HepG2 (cell line): ENCODE measurements around the gene ADCY7. TPM values are rescaled to one million over a fixed set of nuclear protein-coding genes. Genes with fewer than 3 reads are reported as not detected.

Experiments used
- ATAC-seq: fragments of 200-7000 bp; cut with Tn5 transposase; 3 replicates; pipeline ENCODE4 v1.9.1; 2020; ENCODE audit warnings: mild to moderate bottlenecking, moderate library complexity
- BruUV-seq: library from RNA; stranded (reverse); fragments of 400-500 nt; replicated peaks from 2 replicates; lab custom pipeline; 2021; lab: Mats Ljungman, UMichigan
- CTCF ChIA-PET: fragments of 300-600 bp; formaldehyde crosslinking; extraction: SDS; loops from one replicate; lab custom pipeline; 2021; ENCODE audit warnings: low total read pairs, inconsistent platforms, low intra/inter-chr PET ratio; lab: Yijun Ruan, JAX
- POLR2A ChIA-PET: fragments of 350-600 bp; sonication (Branson Sonifier 250); formaldehyde crosslinking; loops from one replicate; lab custom pipeline; 2020; ENCODE audit warnings: antibody characterized with exemption, inconsistent platforms; lab: Yijun Ruan, JAX
- DNase-seq: peaks from one replicate; pipeline ENCODE4 v3.0.0-alpha.2; 2015; ENCODE audit warnings: low spot score
- FAIRE-seq: peaks from 3 replicates; lab custom pipeline; 2011; peaks lifted over from hg19 to GRCh38; lab: Jason Lieb, UNC
- H2AFZ ChIP-seq: one replicate; pipeline ENCODE4 v1.6.1; 2011; ENCODE audit warnings: low read length, inconsistent platforms
- H3K27ac ChIP-seq: fragments of 300-600 bp; 3 replicates; pipeline ENCODE4 v1.8.0; 2011; ENCODE audit warnings: mixed run types, mild to moderate bottlenecking, mixed read lengths, low read length, inconsistent platforms; ENCODE audit not compliant: insufficient read depth; ENCODE audit errors: extremely low read length
- H3K27me3 ChIP-seq, 2 experiments: fragments of 200-600 bp in 1 of 2; 2 replicates in 1 of 2; 3 replicates in 1 of 2; pipeline versions ENCODE4 v1.6.0 to v1.8.0; 2011; ENCODE audit warnings: low read length in 2 of 2, mild to moderate bottlenecking in 2 of 2, moderate library complexity in 2 of 2, inconsistent platforms in 1 of 2; ENCODE audit not compliant: insufficient read depth in 2 of 2, control insufficient read depth in 1 of 2
- H3K36me3 ChIP-seq, 2 experiments: fragments of 200-600 bp in 1 of 2; replicated peaks in 1 of 2; 2 replicates in 1 of 2; 3 replicates in 1 of 2; pipeline versions ENCODE4 v1.5.1 to v1.8.0; 2011; ENCODE audit warnings: low read length in 2 of 2, inconsistent platforms in 1 of 2; ENCODE audit not compliant: insufficient read depth in 2 of 2, control insufficient read depth in 1 of 2
- H3K4me1 ChIP-seq: 2 replicates; pipeline ENCODE4 v1.5.1; 2012; ENCODE audit warnings: low read length, inconsistent platforms; ENCODE audit not compliant: insufficient read depth
- H3K4me2 ChIP-seq: 2 replicates; pipeline ENCODE4 v1.6.0; 2011; ENCODE audit warnings: low read depth, low read length, inconsistent platforms
- H3K4me3 ChIP-seq, 3 experiments: fragments of 200-600 bp in 1 of 3; sonication (generic), shearing (Covaris generic) in 1 of 3; replicated peaks in 1 of 3; 2 replicates each; pipeline ENCODE4 v1.5.1; 2011 to 2016; ENCODE audit warnings: low read length in 3 of 3, inconsistent platforms in 2 of 3, low read depth in 2 of 3, mild to moderate bottlenecking in 2 of 3, control low read depth in 1 of 3, mixed read lengths in 1 of 3; ENCODE audit not compliant: insufficient read depth in 1 of 3
- H3K79me2 ChIP-seq: one replicate; pipeline ENCODE4 v1.6.1; 2011; ENCODE audit warnings: low read length, inconsistent platforms; ENCODE audit not compliant: insufficient read depth
- H3K9ac ChIP-seq: 2 replicates; pipeline ENCODE4 v1.6.0; 2011; ENCODE audit warnings: mild to moderate bottlenecking, low read depth, low read length, inconsistent platforms; ENCODE audit not compliant: insufficient read depth
- H3K9me3 ChIP-seq: 2 replicates; pipeline ENCODE4 v1.5.1; 2012; ENCODE audit warnings: mild to moderate bottlenecking, low read length
- H4K20me1 ChIP-seq: 2 replicates; pipeline ENCODE4 v1.6.0; 2011; ENCODE audit warnings: inconsistent platforms, mild to moderate bottlenecking, low read length, moderate library complexity; ENCODE audit not compliant: insufficient read depth
- MED8 ChIP-seq: sonication (generic); formaldehyde crosslinking; IDR thresholded peaks from 2 replicates; pipeline ENCODE4 v1.8.1; 2023; ENCODE audit warnings: mild to moderate bottlenecking, missing genetic modification reagents; ENCODE audit not compliant: insufficient replicate concordance
- MIER3 ChIP-seq: IDR thresholded peaks from 2 replicates; pipeline ENCODE4 v1.6.1; 2016; ENCODE audit warnings: missing compliant biosample characterization, borderline replicate concordance
- RELA ChIP-seq: sonication (generic); formaldehyde crosslinking; IDR thresholded peaks from 2 replicates; pipeline ENCODE4 v1.4.0; 2020; ENCODE audit warnings: missing genetic modification reagents
- ZC3H13 ChIP-seq: sonication (generic); formaldehyde crosslinking; IDR thresholded peaks from 2 replicates; pipeline ENCODE4 v1.8.1; 2023; ENCODE audit warnings: mild to moderate bottlenecking, missing genetic modification reagents, moderate library complexity
- ZNF879 ChIP-seq: sonication (generic); formaldehyde crosslinking; IDR thresholded peaks from 2 replicates; pipeline ENCODE4 v1.8.1; 2023; ENCODE audit warnings: missing genetic modification reagents
- WGBS: methylation state at CpG from one replicate; pipeline ENCODE4 v1.1.6; 2017; ENCODE audit warnings: low lambda C conversion rate; 5-methylcytosine and 5-hydroxymethylcytosine counted together
- in situ Hi-C: cut with HindIII; loops from 2 replicates; pipeline ENCODE4 v1.10.0; 2017; ENCODE audit warnings: low pct_unique_long_range_greater_than_20kb; ENCODE audit not compliant: extremely low pct_ligation_motif_present
- intact Hi-C: fragments of 100-400 bp; cut with micrococcal nuclease; formaldehyde crosslinking; loops from one replicate; pipeline ENCODE4 v1.10.0; 2022; ENCODE audit not compliant: unreplicated experiment
- polyA plus RNA-seq, 8 experiments: library from polyadenylated mRNA; depleted of rRNA in 3 of 8; stranded (reverse) in 7 of 8; unstranded in 1 of 8; fragments of >200 nt; fragmentation: Illumina TruSeq in 4 of 8; extraction: Trizol in 4 of 8; gene quantifications; 2 replicates each; pipeline versions ENCODE4 v1.2.1 to v1.2.3, GENCODE V29; 2011 to 2016; ENCODE audit warnings: low read depth in 4 of 8, missing spikeins in 1 of 8, mixed read lengths in 1 of 8; ENCODE audit not compliant: insufficient read depth in 1 of 8
- total RNA-seq, 5 experiments: library from RNA; depleted of rRNA; stranded (reverse); fragments of >200 nt; fragmentation: Illumina TruSeq; extraction: Trizol; gene quantifications; 2 replicates each; pipeline ENCODE4 v1.2.3, GENCODE V29; 2016; ENCODE audit warnings: low read depth in 1 of 5
- TF ChIP-seq, protein P1 (sequence below): sonication (generic); formaldehyde crosslinking; IDR thresholded peaks from 2 replicates; pipeline ENCODE4 v1.4.0; 2020; ENCODE audit warnings: low read depth, mild to moderate bottlenecking, missing genetic modification reagents
- TF ChIP-seq, protein P2 (sequence below): sonication (generic); formaldehyde crosslinking; IDR thresholded peaks from 2 replicates; pipeline ENCODE4 v1.5.0; 2020; ENCODE audit warnings: missing genetic modification reagents

The ADCY7 gene
- total and polyA plus RNA-seq, 2 of the 13 experiments (the other 11 are each of a cell fraction or from before 2014, with no cell fraction given) = 2.2 to 4.3 TPM

DNA sequence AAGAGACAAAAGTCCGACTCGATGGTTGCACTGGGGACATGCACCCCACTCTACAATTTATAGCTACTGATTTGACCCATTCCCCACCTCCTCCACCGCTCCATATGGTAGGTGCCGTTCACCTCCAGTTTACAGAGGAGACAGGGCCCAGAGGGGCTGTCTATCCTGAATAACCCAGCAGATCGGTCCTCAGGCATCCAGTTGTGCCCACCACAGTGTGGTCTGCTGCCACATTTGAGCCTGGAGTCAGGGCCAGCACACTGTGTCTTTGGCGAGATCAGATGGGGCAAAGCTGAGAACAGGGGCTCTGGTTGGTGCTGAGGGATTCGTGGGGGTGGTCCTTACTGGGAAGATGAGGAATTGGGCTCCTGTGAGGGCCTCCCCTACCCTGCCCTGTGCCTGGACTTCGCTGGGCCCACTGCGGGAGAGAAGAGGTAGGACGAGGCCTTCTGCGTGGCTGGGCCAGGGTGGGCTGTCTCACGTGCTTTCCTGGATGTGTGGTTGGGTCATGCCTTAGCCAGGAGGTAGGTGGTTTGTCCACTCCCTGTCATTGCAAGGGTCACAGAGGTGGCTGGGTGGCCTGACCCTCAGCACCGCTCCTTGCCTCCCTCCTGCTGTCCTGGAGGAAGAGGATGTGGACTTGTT is 2.8 kb downstream of the ADCY7 start:
- H3K36me3 ChIP-seq = no peaks in the 10 kb centered on the region
- DNase-seq (no peak), ATAC-seq (no peak), FAIRE-seq (no peak)
- no peak overlapping the region for H3K27ac ChIP-seq
- H3K27me3 ChIP-seq = peaks cover 0 to 16% of the 10 kb centered on the region in 2 experiments; a peak in 3 of 5 replicates
- no peaks in the 10 kb centered on the region for H3K9me3 ChIP-seq
- no TSS peak for BruUV-seq
- CTCF ChIA-PET = no interaction called here
- intact Hi-C loops (no loop called here), in situ Hi-C loops (loop anchor here (5.0 to 10.0 kb wide), 2 partner anchors 33 to 396 kb away; no protein-coding TSS in a partner anchor)
- H3K4me1 ChIP-seq = peaks cover 49% of the 10 kb centered on the region
- no peaks in the 10 kb centered on the region for H4K20me1 ChIP-seq
- POLR2A ChIA-PET = no interaction called here
- H3K4me2 ChIP-seq = no peak overlapping the region
- 69% methylated on average over 13 of the region's 13 CpGs for WGBS
- no peak overlapping the region for H2AFZ ChIP-seq
- H3K9ac ChIP-seq = no peak overlapping the region
- H3K79me2 ChIP-seq = no peaks in the 10 kb centered on the region
- TF ChIP-seq, protein P1, sequence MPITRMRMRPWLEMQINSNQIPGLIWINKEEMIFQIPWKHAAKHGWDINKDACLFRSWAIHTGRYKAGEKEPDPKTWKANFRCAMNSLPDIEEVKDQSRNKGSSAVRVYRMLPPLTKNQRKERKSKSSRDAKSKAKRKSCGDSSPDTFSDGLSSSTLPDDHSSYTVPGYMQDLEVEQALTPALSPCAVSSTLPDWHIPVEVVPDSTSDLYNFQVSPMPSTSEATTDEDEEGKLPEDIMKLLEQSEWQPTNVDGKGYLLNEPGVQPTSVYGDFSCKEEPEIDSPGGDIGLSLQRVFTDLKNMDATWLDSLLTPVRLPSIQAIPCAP (CRISPR knock-in tag) = no peak
- TF ChIP-seq ZC3H13 (CRISPR knock-in tag) (0 out of 2 replicates have a peak, but pooled peaks have one; percentile 5), MIER3 (CRISPR knock-in tag) (no peak)
- H3K4me3 ChIP-seq = no peak overlapping the region

DNA sequence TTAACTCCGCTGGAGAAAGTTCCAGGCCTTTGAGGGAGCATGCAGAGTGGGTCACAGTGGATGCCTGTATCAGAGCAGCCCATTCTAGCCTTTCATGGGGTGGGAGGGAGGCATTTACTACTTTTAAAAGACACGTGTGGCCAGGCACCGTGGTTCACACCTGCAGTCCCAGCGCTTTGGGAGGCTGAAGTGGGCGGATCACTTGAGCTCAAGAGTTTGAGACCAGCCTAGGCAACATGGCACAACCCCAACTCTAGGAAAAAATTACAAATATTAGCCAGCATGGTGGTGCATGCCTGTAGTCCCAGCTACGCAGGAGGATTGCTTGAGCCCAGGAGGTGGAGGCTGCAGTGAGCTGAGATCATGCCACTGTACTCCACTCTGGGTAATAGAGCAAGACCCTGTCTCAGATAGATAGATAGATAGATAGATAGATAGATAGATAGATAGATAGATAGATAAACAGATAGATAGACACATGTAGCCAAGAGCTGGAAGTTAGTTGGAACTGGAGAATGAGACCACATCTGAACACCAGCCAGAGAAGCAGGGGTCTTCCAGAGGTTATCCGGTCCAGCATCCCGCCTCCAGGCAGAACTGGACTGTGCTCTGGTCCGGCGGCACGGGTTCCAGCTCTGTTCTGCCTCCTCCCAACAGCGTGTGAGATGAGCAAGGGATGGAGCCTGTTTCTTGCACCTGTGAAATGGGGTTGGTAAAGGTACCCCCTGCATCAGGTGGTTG is 3.6 kb downstream of the ADCY7 start:
- Histone ChIP-seq H3K36me3 (no peaks in the 10 kb centered on the region), H3K27ac (no peak overlapping the region), H3K27me3 (peaks cover 2 to 21% of the 10 kb centered on the region in 2 experiments; a peak in 3 of 5 replicates), H3K4me3 (no peak overlapping the region), H3K9me3 (no peaks in the 10 kb centered on the region), H4K20me1 (no peaks in the 10 kb centered on the region), H3K79me2 (no peaks in the 10 kb centered on the region), H3K4me1 (peaks cover 42% of the 10 kb centered on the region), H2AFZ (no peak overlapping the region), H3K9ac (no peak overlapping the region), H3K4me2 (no peak overlapping the region)
- ChIA-PET CTCF (no interaction called here), POLR2A (no interaction called here)
- BruUV-seq = no TSS peak
- FAIRE-seq (no peak), ATAC-seq (no peak), DNase-seq (no peak)
- in situ Hi-C loops (loop anchor here (5.0 to 10.0 kb wide), 3 partner anchors 32 to 395 kb away; no protein-coding TSS in a partner anchor), intact Hi-C loops (no loop called here)
- TF ChIP-seq RELA = no peak
- TF ChIP-seq ZNF879 (CRISPR knock-in tag) = no peak
- TF ChIP-seq, protein P2, sequence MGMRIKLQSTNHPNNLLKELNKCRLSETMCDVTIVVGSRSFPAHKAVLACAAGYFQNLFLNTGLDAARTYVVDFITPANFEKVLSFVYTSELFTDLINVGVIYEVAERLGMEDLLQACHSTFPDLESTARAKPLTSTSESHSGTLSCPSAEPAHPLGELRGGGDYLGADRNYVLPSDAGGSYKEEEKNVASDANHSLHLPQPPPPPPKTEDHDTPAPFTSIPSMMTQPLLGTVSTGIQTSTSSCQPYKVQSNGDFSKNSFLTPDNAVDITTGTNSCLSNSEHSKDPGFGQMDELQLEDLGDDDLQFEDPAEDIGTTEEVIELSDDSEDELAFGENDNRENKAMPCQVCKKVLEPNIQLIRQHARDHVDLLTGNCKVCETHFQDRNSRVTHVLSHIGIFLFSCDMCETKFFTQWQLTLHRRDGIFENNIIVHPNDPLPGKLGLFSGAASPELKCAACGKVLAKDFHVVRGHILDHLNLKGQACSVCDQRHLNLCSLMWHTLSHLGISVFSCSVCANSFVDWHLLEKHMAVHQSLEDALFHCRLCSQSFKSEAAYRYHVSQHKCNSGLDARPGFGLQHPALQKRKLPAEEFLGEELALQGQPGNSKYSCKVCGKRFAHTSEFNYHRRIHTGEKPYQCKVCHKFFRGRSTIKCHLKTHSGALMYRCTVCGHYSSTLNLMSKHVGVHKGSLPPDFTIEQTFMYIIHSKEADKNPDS (CRISPR knock-in tag) = no peak
- no peak for TF ChIP-seq MED8
- WGBS = 70% methylated on average over 12 of the region's 12 CpGs
